Thoracic aorta (tissue), 2 donors: ENCODE data around the gene GSG1L. TPM values are rescaled to one million over a fixed set of nuclear protein-coding genes. Genes with fewer than 3 reads are reported as not detected.

Source experiments
- ATAC-seq: fragments of 150-250 bp; one replicate; pipeline ENCODE4 v1.8.0; 2017; ENCODE audit warnings: low read depth; ENCODE audit not compliant: insufficient number of reproducible peaks, low FRiP score
- DNase-seq: peaks from one replicate; pipeline ENCODE4 v3.0.0-alpha.2; 2020; ENCODE audit warnings: low spot score
- H3K27ac ChIP-seq, 2 donors: fragments of 200-600 bp; sonication (generic); 1 replicate in 1 of 2; 2 replicates in 1 of 2; pipeline ENCODE4 v1.5.1; 2016; ENCODE audit warnings: mild to moderate bottlenecking in 2 of 2, moderate library complexity in 2 of 2
- H3K27me3 ChIP-seq: fragments of 200-600 bp; sonication (generic); replicated peaks from 2 replicates; pipeline ENCODE4 v1.6.0; 2016; ENCODE audit warnings: mild to moderate bottlenecking; ENCODE audit not compliant: insufficient read depth
- H3K36me3 ChIP-seq: fragments of 200-600 bp; sonication (generic); one replicate; pipeline ENCODE4 v1.5.1; 2016
- H3K4me1 ChIP-seq, 2 donors: fragments of 200-600 bp; sonication (generic); 1 replicate in 1 of 2; 2 replicates in 1 of 2; pipeline versions ENCODE4 v1.5.1 to v1.6.0; 2016; ENCODE audit warnings: low read depth in 2 of 2, mild to moderate bottlenecking in 1 of 2; ENCODE audit not compliant: control insufficient read depth in 1 of 2
- H3K4me3 ChIP-seq: fragments of 200-600 bp; sonication (generic); 2 replicates; pipeline ENCODE4 v1.5.1; 2016; ENCODE audit warnings: mild to moderate bottlenecking
- H3K9me3 ChIP-seq: fragments of 200-600 bp; sonication (generic); 2 replicates; pipeline ENCODE4 v1.5.1; 2016
- total RNA-seq, 2 donors: library from RNA; depleted of rRNA; stranded (reverse); fragments of >200 nt; gene quantifications; one replicate each; pipeline versions ENCODE4 v1.1.0 to v1.2.3, GENCODE V29; 2016
- TF ChIP-seq, protein P1 (sequence below): fragments of 200-600 bp; sonication (generic); IDR thresholded peaks from one replicate; pipeline ENCODE4 v1.5.1; 2019; ENCODE audit warnings: antibody characterized with exemption

Gene GSG1L
- total RNA-seq, 2 donors from 2014 or later, result 5.3 to 5.9 TPM

GRCh38 chr16:28003923-28004322 lies 59.6 kb downstream of the GSG1L start:
- Histone ChIP-seq H3K4me3 (no peak overlapping the region), H3K36me3 (no peaks in the 10 kb centered on the region), H3K27ac (peak overlapping the region in 1 of 2 donors; percentile 15), H3K9me3 (no peaks in the 10 kb centered on the region), H3K4me1 (peaks cover 0 to 11% of the 10 kb centered on the region in 2 donors), H3K27me3 (no peaks in the 10 kb centered on the region)
- ATAC-seq (no peak), DNase-seq (no peak)
- TF ChIP-seq, protein P1, sequence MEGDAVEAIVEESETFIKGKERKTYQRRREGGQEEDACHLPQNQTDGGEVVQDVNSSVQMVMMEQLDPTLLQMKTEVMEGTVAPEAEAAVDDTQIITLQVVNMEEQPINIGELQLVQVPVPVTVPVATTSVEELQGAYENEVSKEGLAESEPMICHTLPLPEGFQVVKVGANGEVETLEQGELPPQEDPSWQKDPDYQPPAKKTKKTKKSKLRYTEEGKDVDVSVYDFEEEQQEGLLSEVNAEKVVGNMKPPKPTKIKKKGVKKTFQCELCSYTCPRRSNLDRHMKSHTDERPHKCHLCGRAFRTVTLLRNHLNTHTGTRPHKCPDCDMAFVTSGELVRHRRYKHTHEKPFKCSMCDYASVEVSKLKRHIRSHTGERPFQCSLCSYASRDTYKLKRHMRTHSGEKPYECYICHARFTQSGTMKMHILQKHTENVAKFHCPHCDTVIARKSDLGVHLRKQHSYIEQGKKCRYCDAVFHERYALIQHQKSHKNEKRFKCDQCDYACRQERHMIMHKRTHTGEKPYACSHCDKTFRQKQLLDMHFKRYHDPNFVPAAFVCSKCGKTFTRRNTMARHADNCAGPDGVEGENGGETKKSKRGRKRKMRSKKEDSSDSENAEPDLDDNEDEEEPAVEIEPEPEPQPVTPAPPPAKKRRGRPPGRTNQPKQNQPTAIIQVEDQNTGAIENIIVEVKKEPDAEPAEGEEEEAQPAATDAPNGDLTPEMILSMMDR, result no peak

DNA sequence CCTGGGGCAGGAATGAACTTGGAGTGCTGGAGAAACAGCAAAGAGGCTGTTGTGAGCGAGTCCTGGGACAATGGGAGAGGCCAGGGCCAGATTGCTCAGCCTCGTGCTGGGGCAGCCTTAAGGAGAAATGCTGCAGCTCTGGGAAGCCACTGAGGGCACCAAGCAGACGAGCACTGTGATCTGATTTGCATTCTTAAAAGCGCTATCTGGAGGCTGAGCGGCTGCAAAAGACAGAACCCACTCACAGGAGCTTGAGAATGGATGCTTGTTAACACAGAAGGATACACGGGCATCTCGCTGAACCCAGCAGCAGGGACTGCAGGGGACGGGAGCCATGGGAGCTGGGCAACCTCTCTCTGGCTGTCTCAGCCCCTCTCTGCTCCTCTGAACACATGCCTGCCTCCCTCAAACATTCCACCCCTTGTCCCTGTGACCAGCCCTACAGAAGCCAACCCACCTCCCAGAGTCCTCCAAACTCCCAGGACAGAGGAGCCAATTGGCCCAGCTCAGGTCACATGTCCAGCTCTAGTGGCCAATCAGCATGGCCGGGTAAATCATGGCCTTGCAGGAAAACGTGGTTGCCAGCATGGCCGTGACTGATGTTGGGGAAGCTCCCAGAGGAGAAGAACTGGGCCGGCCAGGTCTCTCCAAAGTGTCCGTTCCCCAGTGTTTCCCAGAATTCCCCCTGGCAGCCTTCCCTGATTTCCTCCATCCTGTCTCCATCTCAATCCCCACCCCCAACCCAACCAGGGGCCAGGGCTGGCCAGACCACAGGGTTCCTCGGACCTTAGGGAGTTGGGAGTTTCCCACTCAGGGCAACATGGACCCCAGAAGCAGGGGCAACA lies 60.3 kb downstream of the GSG1L start:
- H3K9me3 ChIP-seq, result no peaks in the 10 kb centered on the region
- ATAC-seq, result no peak
- H3K4me3 ChIP-seq, result no peak overlapping the region
- H3K36me3 ChIP-seq, result no peaks in the 10 kb centered on the region
- H3K27me3 ChIP-seq, result no peaks in the 10 kb centered on the region
- TF ChIP-seq, protein P1, result no peak
- H3K27ac ChIP-seq, result no peak overlapping the region
- peaks cover 0 to 11% of the 10 kb centered on the region in 2 donors for H3K4me1 ChIP-seq
- no peak for DNase-seq

DNA sequence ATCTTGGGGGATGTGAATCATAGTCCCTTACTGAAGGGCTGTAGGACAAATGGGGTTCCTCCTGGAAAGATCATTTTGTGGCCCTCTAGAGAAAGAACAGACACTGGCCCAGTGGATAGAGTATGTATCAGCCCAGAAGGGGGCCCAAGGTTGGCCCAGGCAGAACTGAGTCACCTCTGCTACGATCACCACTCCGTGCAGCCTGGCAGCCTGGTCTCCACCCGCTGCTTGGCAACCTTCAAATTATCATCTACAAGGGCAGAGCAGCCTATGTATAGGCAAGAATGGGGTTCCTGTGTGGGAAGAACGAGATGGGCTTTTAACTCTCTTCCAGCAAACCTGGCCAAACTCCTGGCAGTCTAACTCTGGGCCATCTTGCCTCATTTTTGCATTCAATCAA lies 61.9 kb downstream of the GSG1L start:
- H3K4me1 ChIP-seq, result peaks cover 0 to 11% of the 10 kb centered on the region in 2 donors
- no peak overlapping the region for H3K4me3 ChIP-seq
- H3K36me3 ChIP-seq, result no peaks in the 10 kb centered on the region
- ATAC-seq (no peak), DNase-seq (no peak)
- no peaks in the 10 kb centered on the region for H3K27me3 ChIP-seq
- H3K27ac ChIP-seq, result no peak overlapping the region
- no peaks in the 10 kb centered on the region for H3K9me3 ChIP-seq
- TF ChIP-seq, protein P1, result no peak

DNA sequence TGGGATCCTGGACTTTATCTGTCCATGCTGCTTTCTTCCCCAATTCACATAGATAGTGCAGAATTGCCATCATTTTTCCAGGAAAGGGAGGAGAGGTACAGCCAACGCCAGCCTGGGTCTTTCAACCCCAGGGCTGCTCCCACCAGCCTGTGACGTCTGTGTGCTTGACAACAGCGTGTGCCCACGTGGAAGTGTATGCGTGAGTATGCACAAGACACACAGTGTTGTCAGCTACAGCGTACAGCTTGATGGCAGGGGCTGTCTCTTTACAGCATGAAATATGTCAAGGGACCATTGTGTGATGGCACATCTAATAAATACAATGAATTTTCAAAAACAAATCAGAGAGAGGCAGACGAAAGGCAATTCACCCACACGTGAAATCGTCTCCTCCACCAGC lies 62.3 kb downstream of the GSG1L start:
- Histone ChIP-seq H3K27ac (no peak overlapping the region), H3K36me3 (no peaks in the 10 kb centered on the region), H3K9me3 (no peaks in the 10 kb centered on the region), H3K4me1 (peaks cover 0 to 11% of the 10 kb centered on the region in 2 donors), H3K27me3 (no peaks in the 10 kb centered on the region), H3K4me3 (no peak overlapping the region)
- TF ChIP-seq, protein P1, result no peak
- ATAC-seq, result no peak
- no peak for DNase-seq

DNA sequence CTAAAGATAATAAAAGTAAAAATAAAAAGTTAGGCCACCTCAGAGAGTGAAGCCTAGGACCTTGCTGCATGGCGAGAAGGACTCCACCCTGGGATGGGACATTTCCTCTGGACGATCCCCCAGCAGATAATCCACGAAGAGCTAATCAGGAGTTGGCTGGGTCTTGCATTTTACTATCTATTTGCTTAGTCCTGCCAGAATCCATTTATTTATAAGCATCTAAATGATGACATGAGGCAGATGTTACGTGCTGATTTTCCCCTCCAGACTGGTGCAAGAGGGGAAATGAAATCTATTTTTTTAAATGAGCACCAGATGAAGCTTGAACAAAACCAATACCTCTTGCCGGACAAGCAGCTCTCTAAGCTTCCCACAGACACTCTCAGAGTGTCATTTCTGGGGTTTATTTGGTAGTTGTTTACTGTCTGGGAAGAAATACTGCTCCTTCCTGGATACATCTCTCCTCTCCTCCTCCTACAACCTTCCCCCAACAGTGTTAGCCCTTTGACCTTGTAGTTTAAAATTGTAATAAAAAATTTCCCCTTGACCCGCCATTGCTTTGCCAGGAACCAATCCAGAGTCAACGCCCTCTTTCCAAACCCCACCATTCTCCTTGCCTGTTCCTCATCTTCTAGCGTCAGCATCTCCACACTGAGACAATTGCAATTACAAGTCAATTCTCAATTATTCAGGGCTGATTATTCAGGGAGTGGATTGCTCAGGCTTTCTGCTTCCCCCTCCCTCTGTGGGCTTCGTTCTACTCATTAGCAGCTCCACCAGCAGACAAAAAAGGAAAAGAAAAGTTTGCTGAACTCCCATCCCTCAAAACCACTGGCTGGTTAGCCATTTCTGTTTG lies 63.0 kb downstream of the GSG1L start:
- Histone ChIP-seq H3K9me3 (no peaks in the 10 kb centered on the region), H3K4me3 (no peak overlapping the region), H3K27me3 (no peaks in the 10 kb centered on the region), H3K27ac (no peak overlapping the region), H3K36me3 (no peaks in the 10 kb centered on the region), H3K4me1 (peaks cover 0 to 11% of the 10 kb centered on the region in 2 donors)
- ATAC-seq, result no peak
- TF ChIP-seq, protein P1, result no peak
- DNase-seq, result no peak
